Esophagus (tissue), 2 donors: ENCODE results near the gene PDE1A. TPM values are rescaled to one million over a fixed set of nuclear protein-coding genes. Genes with fewer than 3 reads are reported as not detected.

Experiments used
- H3K27ac ChIP-seq, 2 donors: one replicate each; pipeline ENCODE4 v1.5.1; 2013; ENCODE audit warnings: low read depth in 2 of 2, mild to moderate bottlenecking in 2 of 2, inconsistent platforms in 1 of 2, low read length in 1 of 2, moderate library complexity in 1 of 2
- H3K27me3 ChIP-seq, 2 donors: one replicate each; pipeline ENCODE4 v1.6.1; 2013; ENCODE audit warnings: low read length in 2 of 2, control low read depth in 1 of 2, mild to moderate bottlenecking in 1 of 2; ENCODE audit not compliant: insufficient read depth in 2 of 2, control insufficient read depth in 1 of 2
- H3K36me3 ChIP-seq, 2 donors: one replicate each; pipeline ENCODE4 v1.6.1; 2013; ENCODE audit warnings: low read length in 1 of 2; ENCODE audit not compliant: control insufficient read depth in 2 of 2, insufficient read depth in 2 of 2
- H3K4me1 ChIP-seq, 2 donors: one replicate each; pipeline ENCODE4 v1.6.1; 2013; ENCODE audit warnings: low read length in 1 of 2; ENCODE audit not compliant: control insufficient read depth in 2 of 2, insufficient read depth in 2 of 2
- H3K4me3 ChIP-seq, 2 donors: one replicate each; pipeline ENCODE4 v1.5.1; 2013; ENCODE audit warnings: low read length in 2 of 2, mild to moderate bottlenecking in 2 of 2, low read depth in 1 of 2, moderate library complexity in 1 of 2
- H3K9me3 ChIP-seq, 2 donors: one replicate each; pipeline ENCODE4 v1.6.1; 2013; ENCODE audit warnings: mild to moderate bottlenecking in 2 of 2, low read depth in 1 of 2, low read length in 1 of 2, moderate library complexity in 1 of 2; ENCODE audit not compliant: control insufficient read depth in 2 of 2, insufficient read depth in 1 of 2
- WGBS, 2 donors: extraction: QIAGEN DNeasy Blood & Tissue Kit; methylation state at CpG; one replicate each; pipeline ENCODE4 v1.1.7; 2013; 5-methylcytosine and 5-hydroxymethylcytosine counted together
- polyA plus RNA-seq, 2 donors: library from polyadenylated mRNA; stranded (reverse); fragments of 200-250 nt; gene quantifications; one replicate each; pipeline ENCODE4 v1.2.3, GENCODE V29; 2013
- donor health status: healthy with polysubstance abuse.
- donor health status: Bipolar disorder and iron deficiency.

PDE1A gene
- polyA plus RNA-seq, 2 donors = 0.94 to 0.96 TPM

GRCh38 chr2:182148344-182148743 is 278.5 kb downstream of the PDE1A start:
- Histone ChIP-seq H3K27ac (no peak overlapping the region), H3K4me1 (no peaks in the 10 kb centered on the region), H3K27me3 (no peaks in the 10 kb centered on the region), H3K9me3 (no peaks in the 10 kb centered on the region), H3K36me3 (no peaks in the 10 kb centered on the region), H3K4me3 (no peak overlapping the region)
- 38 to 50% methylated on average over 2 of the region's 2 CpGs for WGBS, 2 donors

DNA sequence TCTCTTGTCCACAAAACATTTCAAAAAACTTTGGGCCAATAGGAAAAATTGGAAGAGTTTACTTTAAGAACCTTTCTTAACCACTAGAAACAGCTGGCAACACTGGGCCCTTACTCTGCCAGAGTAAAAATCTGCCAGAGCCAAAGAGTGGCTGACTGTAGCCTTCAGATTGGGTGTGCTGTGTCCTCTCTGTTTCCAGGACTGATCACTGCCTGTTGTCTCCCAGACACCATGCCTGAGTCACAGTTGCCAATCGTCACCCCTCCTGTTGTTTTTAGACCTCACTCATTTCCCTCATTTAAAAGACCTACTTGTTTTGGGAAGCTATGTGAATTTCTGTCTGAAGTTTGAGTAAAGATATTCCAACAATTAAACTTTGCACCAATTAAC is 282.1 kb downstream of the PDE1A start:
- H3K27ac ChIP-seq = no peak overlapping the region
- no peaks in the 10 kb centered on the region for H3K27me3 ChIP-seq
- H3K9me3 ChIP-seq = no peaks in the 10 kb centered on the region
- no peaks in the 10 kb centered on the region for H3K4me1 ChIP-seq
- WGBS, 2 donors = 32 to 50% methylated on average over 1 of the region's 1 CpG
- H3K4me3 ChIP-seq = no peak overlapping the region
- H3K36me3 ChIP-seq = no peaks in the 10 kb centered on the region

GRCh38 chr2:182144041-182144775 is 282.6 kb downstream of the PDE1A start:
- Histone ChIP-seq H3K36me3 (no peaks in the 10 kb centered on the region), H3K4me3 (no peak overlapping the region), H3K4me1 (no peaks in the 10 kb centered on the region), H3K27ac (no peak overlapping the region), H3K27me3 (no peaks in the 10 kb centered on the region), H3K9me3 (no peaks in the 10 kb centered on the region)
- WGBS, 2 donors = 77 to 81% methylated on average over 7 of the region's 7 CpGs

GRCh38 chr2:182142062-182142461 is 284.8 kb downstream of the PDE1A start:
- Histone ChIP-seq H3K4me3 (no peak overlapping the region), H3K4me1 (no peaks in the 10 kb centered on the region), H3K27ac (no peak overlapping the region), H3K9me3 (no peaks in the 10 kb centered on the region), H3K27me3 (no peaks in the 10 kb centered on the region), H3K36me3 (no peaks in the 10 kb centered on the region)
- WGBS, 2 donors = 74 to 83% methylated on average over 6 of the region's 6 CpGs

DNA sequence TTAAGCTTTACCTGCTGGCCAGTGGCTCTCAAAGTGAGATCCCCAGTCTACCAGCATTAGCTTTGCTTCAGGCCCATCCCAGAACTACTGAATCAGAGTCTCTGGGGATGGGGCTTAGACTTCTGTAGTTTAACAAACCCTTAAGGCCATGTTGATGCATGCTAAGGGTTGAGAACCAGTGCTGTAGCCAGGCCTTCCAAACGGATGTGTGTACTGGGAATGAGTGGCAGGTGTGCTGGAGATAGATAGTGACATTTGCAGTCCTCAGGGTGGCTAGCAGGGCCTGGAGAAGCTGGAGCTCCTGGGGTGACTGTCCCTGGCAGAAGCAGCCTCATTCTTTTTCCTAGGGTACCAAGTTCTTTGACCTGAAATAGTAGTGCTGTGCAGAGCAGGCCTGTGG is 292.6 kb downstream of the PDE1A start:
- Histone ChIP-seq H3K4me3 (no peak overlapping the region), H3K4me1 (no peaks in the 10 kb centered on the region), H3K36me3 (no peaks in the 10 kb centered on the region), H3K27ac (no peak overlapping the region), H3K27me3 (no peaks in the 10 kb centered on the region), H3K9me3 (no peaks in the 10 kb centered on the region)
- 43 to 50% methylated on average over 1 of the region's 1 CpG for WGBS, 2 donors

- H3K27me3 ChIP-seq = no peaks in the 10 kb centered on the region
- H3K36me3 ChIP-seq = no peaks in the 10 kb centered on the region
- no peak overlapping the region for H3K4me3 ChIP-seq
- no peaks in the 10 kb centered on the region for H3K9me3 ChIP-seq
- H3K4me1 ChIP-seq = no peaks in the 10 kb centered on the region
- 33 to 48% methylated on average over 1 of the region's 1 CpG for WGBS, 2 donors
- H3K27ac ChIP-seq = no peak overlapping the region
Measured at GRCh38 chr2:182133195-182133891, 293.5 kb downstream of the PDE1A start.

DNA sequence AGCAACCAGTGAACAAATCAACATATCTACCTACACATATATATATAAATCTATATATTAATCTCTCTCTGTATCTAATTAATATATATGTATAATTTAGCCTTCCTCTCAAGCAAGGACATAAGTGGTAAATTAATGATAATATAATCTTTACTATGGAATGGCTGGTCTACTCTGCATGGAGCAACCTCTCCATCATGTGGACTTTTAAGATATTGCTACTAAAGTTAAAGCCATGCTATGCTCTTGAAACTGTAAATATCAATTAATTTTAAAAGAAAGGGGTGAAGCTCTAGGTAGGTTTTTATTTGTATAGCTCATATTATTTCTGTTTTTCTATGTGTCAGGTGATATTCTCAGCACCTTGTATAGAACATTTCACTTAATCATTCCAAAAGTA is 294.2 kb downstream of the PDE1A start:
- no peak overlapping the region for H3K4me3 ChIP-seq
- H3K27ac ChIP-seq = no peak overlapping the region
- H3K36me3 ChIP-seq = no peaks in the 10 kb centered on the region
- no peaks in the 10 kb centered on the region for H3K27me3 ChIP-seq
- H3K4me1 ChIP-seq = no peaks in the 10 kb centered on the region
- no peaks in the 10 kb centered on the region for H3K9me3 ChIP-seq

GRCh38 chr2:182128821-182129707 is 297.8 kb downstream of the PDE1A start:
- Histone ChIP-seq H3K4me1 (no peaks in the 10 kb centered on the region), H3K9me3 (no peaks in the 10 kb centered on the region), H3K27ac (no peak overlapping the region), H3K27me3 (no peaks in the 10 kb centered on the region), H3K36me3 (no peaks in the 10 kb centered on the region), H3K4me3 (no peak overlapping the region)
- WGBS, 2 donors = 27 to 30% methylated on average over 3 of the region's 3 CpGs

DNA sequence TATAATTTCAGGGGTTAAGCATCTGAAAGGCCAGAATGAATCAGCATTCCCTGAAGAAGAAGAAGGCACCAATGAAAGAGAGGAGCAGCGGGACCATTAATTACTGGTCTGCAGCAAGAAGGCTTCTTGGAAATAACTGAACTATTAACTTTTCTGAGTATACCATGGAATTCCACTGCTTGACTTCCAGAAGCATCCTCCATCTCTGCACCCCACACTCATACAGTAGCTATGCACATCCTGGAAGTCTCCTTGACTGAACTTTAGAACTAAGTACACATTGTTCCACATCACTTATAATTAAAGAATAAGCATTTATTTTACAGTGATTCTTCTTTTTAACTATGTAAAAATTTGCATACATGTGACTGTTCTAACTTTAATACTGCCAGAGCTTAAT is 309.6 kb downstream of the PDE1A start:
- no peaks in the 10 kb centered on the region for H3K27me3 ChIP-seq
- H3K4me3 ChIP-seq = no peak overlapping the region
- WGBS, 2 donors = 86 to 92% methylated on average over 1 of the region's 1 CpG
- H3K9me3 ChIP-seq = no peaks in the 10 kb centered on the region
- no peaks in the 10 kb centered on the region for H3K4me1 ChIP-seq
- no peaks in the 10 kb centered on the region for H3K36me3 ChIP-seq
- no peak overlapping the region for H3K27ac ChIP-seq
